Small intestine (tissue), 7 donors: ENCODE results near the gene PEMT. TPM values are rescaled to one million over a fixed set of nuclear protein-coding genes. Genes with fewer than 3 reads are reported as not detected.

Experiments
- DNase-seq, 2 donors: peaks; one replicate each; pipeline versions ENCODE4 v3.0.0 to v3.0.0-alpha.2; 2013
- FAIRE-seq: peaks from 2 replicates; lab custom pipeline; 2012; peaks lifted over from hg19 to GRCh38; lab: Jason Lieb, UNC
- H3K27ac ChIP-seq, 3 donors: one replicate each; pipeline ENCODE4 v1.5.1; 2013; ENCODE audit warnings: low read length in 2 of 3, mild to moderate bottlenecking in 2 of 3, control low read depth in 1 of 3, inconsistent platforms in 1 of 3, low read depth in 1 of 3, moderate library complexity in 1 of 3
- H3K27me3 ChIP-seq, 3 donors: one replicate each; pipeline ENCODE4 v1.6.1; 2013; ENCODE audit warnings: low read length in 3 of 3, inconsistent platforms in 1 of 3; ENCODE audit not compliant: control insufficient read depth in 3 of 3, insufficient read depth in 3 of 3
- H3K36me3 ChIP-seq, 3 donors: one replicate each; pipeline ENCODE4 v1.6.1; 2013; ENCODE audit warnings: low read length in 3 of 3, inconsistent platforms in 1 of 3, low read depth in 1 of 3, mild to moderate bottlenecking in 1 of 3, moderate library complexity in 1 of 3; ENCODE audit not compliant: control insufficient read depth in 3 of 3, insufficient read depth in 2 of 3
- H3K4me1 ChIP-seq, 3 donors: one replicate each; pipeline ENCODE4 v1.6.1; 2013; ENCODE audit warnings: low read length in 2 of 3, inconsistent platforms in 1 of 3, low read depth in 1 of 3, mild to moderate bottlenecking in 1 of 3, moderate library complexity in 1 of 3; ENCODE audit not compliant: control insufficient read depth in 3 of 3, insufficient read depth in 2 of 3
- H3K4me3 ChIP-seq, 3 donors: one replicate each; pipeline ENCODE4 v1.5.1; 2013; ENCODE audit warnings: low read length in 3 of 3, control low read depth in 1 of 3, inconsistent platforms in 1 of 3, low read depth in 1 of 3, mild to moderate bottlenecking in 1 of 3, moderate library complexity in 1 of 3
- H3K9me3 ChIP-seq, 2 donors: one replicate each; pipeline ENCODE4 v1.6.1; 2013; ENCODE audit warnings: low read depth in 1 of 2, low read length in 1 of 2; ENCODE audit not compliant: control insufficient read depth in 2 of 2, insufficient read depth in 1 of 2
- WGBS, 3 donors: extraction: QIAGEN DNeasy Blood & Tissue Kit; methylation state at CpG; one replicate each; pipeline ENCODE4 v1.1.7; 2013; 5-methylcytosine and 5-hydroxymethylcytosine counted together
- polyA plus RNA-seq, 4 donors: library from polyadenylated mRNA; stranded (reverse) in 3 of 4; unstranded in 1 of 4; fragments of 200-250 nt in 3 of 4; fragments of 120-200 nt in 1 of 4; gene quantifications; one replicate each; pipeline versions ENCODE4 v1.2.1 to v1.2.3, GENCODE V29; 2013
- donor health status: healthy with polysubstance abuse.
- donor health status: control.
- donor health status: control.
- donor health status: Bipolar disorder and iron deficiency.
- donor health status: healthy.

The PEMT gene
- polyA plus RNA-seq, 4 donors = 23.0 to 42.0 (median 32.8) TPM

- 18 to 44% (median 36%) methylated on average over 15 to 17 of the region's 17 CpGs for WGBS, 3 donors
- Histone ChIP-seq H3K4me3 (no peak overlapping the region), H3K36me3 (peaks cover 0 to 41% (median 0%) of the 10 kb centered on the region in 3 donors), H3K4me1 (peaks cover 0 to 8% (median 0%) of the 10 kb centered on the region in 3 donors), H3K27ac (peak overlapping the region in 1 of 3 donors; percentile 14), H3K9me3 (no peaks in the 10 kb centered on the region), H3K27me3 (no peaks in the 10 kb centered on the region)
- DNase-seq (peak in 1 of 2 donors; percentile 50), FAIRE-seq (no peak)
Observed at GRCh38 chr17:17506893-17507464, 84.5 kb downstream of the PEMT start.

GRCh38 chr17:17506181-17506741 is 85.2 kb downstream of the PEMT start:
- H3K27me3 ChIP-seq = no peaks in the 10 kb centered on the region
- H3K4me1 ChIP-seq = peaks cover 0 to 8% (median 0%) of the 10 kb centered on the region in 3 donors
- peaks cover 0 to 39% (median 0%) of the 10 kb centered on the region in 3 donors for H3K36me3 ChIP-seq
- H3K27ac ChIP-seq = peak overlapping the region in 1 of 3 donors; percentile 14
- DNase-seq (peak in 1 of 2 donors; percentile 26), FAIRE-seq (no peak)
- no peaks in the 10 kb centered on the region for H3K9me3 ChIP-seq
- no peak overlapping the region for H3K4me3 ChIP-seq
- WGBS, 3 donors = 57 to 78% (median 69%) methylated on average over 17 to 22 of the region's 22 CpGs

- 87 to 93% (median 91%) methylated on average over 20 to 22 of the region's 22 CpGs for WGBS, 3 donors
- Histone ChIP-seq H3K27ac (no peak overlapping the region), H3K4me1 (peaks cover 0 to 8% (median 0%) of the 10 kb centered on the region in 3 donors), H3K36me3 (peaks cover 0 to 39% (median 0%) of the 10 kb centered on the region in 3 donors), H3K4me3 (no peak overlapping the region), H3K9me3 (no peaks in the 10 kb centered on the region), H3K27me3 (no peaks in the 10 kb centered on the region)
- DNase-seq (no peak), FAIRE-seq (no peak)
Observed at GRCh38 chr17:17505610-17506171, 85.8 kb downstream of the PEMT start.

- no peak for FAIRE-seq
- no peak for DNase-seq
- Histone ChIP-seq H3K4me3 (no peak overlapping the region), H3K9me3 (no peaks in the 10 kb centered on the region), H3K4me1 (peaks cover 0 to 8% (median 0%) of the 10 kb centered on the region in 3 donors), H3K27me3 (no peaks in the 10 kb centered on the region), H3K36me3 (peaks cover 0 to 35% (median 0%) of the 10 kb centered on the region in 3 donors), H3K27ac (no peak overlapping the region)
- WGBS, 3 donors = 94 to 96% (median 95%) methylated on average over 5 of the region's 5 CpGs
Observed at GRCh38 chr17:17505151-17505550, 86.4 kb downstream of the PEMT start.

GRCh38 chr17:17504341-17505140 is 87.0 kb downstream of the PEMT start:
- Histone ChIP-seq H3K36me3 (peaks cover 0 to 29% (median 0%) of the 10 kb centered on the region in 3 donors), H3K27ac (no peak overlapping the region), H3K4me3 (no peak overlapping the region), H3K4me1 (peaks cover 0 to 8% (median 0%) of the 10 kb centered on the region in 3 donors), H3K9me3 (no peaks in the 10 kb centered on the region), H3K27me3 (no peaks in the 10 kb centered on the region)
- DNase-seq (no peak), FAIRE-seq (no peak)
- 82 to 88% (median 85%) methylated on average over 19 to 20 of the region's 20 CpGs for WGBS, 3 donors

GRCh38 chr17:17503566-17504130 is 87.9 kb downstream of the PEMT start:
- Histone ChIP-seq H3K27ac (no peak overlapping the region), H3K4me3 (no peak overlapping the region), H3K4me1 (peaks cover 0 to 10% (median 0%) of the 10 kb centered on the region in 3 donors), H3K9me3 (no peaks in the 10 kb centered on the region), H3K36me3 (peaks cover 0 to 20% (median 0%) of the 10 kb centered on the region in 3 donors), H3K27me3 (no peaks in the 10 kb centered on the region)
- WGBS, 3 donors = 66 to 92% (median 81%) methylated on average over 7 of the region's 7 CpGs
- DNase-seq = no peak
- FAIRE-seq = no peak

- no peak overlapping the region for H3K27ac ChIP-seq
- 90 to 91% (median 91%) methylated on average over 21 of the region's 21 CpGs for WGBS, 3 donors
- FAIRE-seq = no peak
- no peaks in the 10 kb centered on the region for H3K27me3 ChIP-seq
- H3K9me3 ChIP-seq = no peaks in the 10 kb centered on the region
- no peak overlapping the region for H3K4me3 ChIP-seq
- H3K36me3 ChIP-seq = peaks cover 0 to 13% (median 0%) of the 10 kb centered on the region in 3 donors
- H3K4me1 ChIP-seq = peaks cover 0 to 17% (median 0%) of the 10 kb centered on the region in 3 donors
- no peak for DNase-seq
Observed at GRCh38 chr17:17502741-17503565, 88.6 kb downstream of the PEMT start.
